Gastrocnemius medialis (tissue), 4 donors: Measurements from ENCODE around the gene STAM2.

Source experiments
- CTCF ChIP-seq, 5 experiments: fragments of 450-650 bp in 3 of 5; fragments of 200-600 bp in 2 of 5; sonication (generic) in 2 of 5; IDR thresholded peaks in 4 of 5; conservative IDR thresholded peaks in 1 of 5; 1 replicate in 4 of 5; 2 replicates in 1 of 5; pipeline ENCODE4 v1.5.1; 2016 to 2019; ENCODE audit warnings: antibody characterized with exemption in 5 of 5, mild to moderate bottlenecking in 3 of 5, moderate library complexity in 3 of 5
- POLR2A ChIP-seq, 2 donors: fragments of 450-650 bp; IDR thresholded peaks; one replicate each; pipeline ENCODE4 v1.6.1; 2017; ENCODE audit warnings: antibody characterized with exemption in 2 of 2, mild to moderate bottlenecking in 2 of 2, moderate library complexity in 2 of 2

GRCh38 chr2:152200101-152200500 lies 24.5 kb upstream of the STAM2 start:
- TF ChIP-seq CTCF (IDR thresholded peaks at IDR 0.05 in 4 of 5, conservative IDR thresholded peaks at IDR 0.05 in 1 of 5) (no peak), POLR2A (IDR thresholded peaks at IDR 0.05) (no peak)
